ENCODE results near the gene FRMPD4.

FRMPD4 gene

DNA sequence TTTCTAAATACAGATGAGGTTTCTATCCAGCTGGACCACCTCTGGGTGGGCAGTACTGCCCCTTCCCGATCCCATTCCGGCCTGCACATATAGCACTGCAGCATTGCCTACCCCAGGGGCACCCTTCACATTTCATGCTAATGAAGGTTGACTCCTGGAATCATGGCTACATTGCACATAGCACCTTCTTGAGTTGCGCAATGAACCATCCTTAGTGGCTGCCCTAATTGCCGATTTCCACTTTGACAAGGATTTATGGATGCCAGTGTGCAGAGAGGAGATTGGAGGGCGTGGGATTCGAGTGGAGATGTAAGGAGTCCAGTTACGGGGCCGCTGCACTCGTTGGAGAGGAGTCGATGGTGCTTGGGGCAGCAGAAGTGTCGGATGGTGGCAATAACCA is 229.0 kb downstream of the FRMPD4 start:
- DNase-seq (ENCODE audit: low read depth) = no peak

GRCh38 chrX:12370497-12370986 is 232.3 kb downstream of the FRMPD4 start:
- no peak for DNase-seq (ENCODE audit: low read depth)

- no peak for DNase-seq (ENCODE audit: low read depth)
Observed at GRCh38 chrX:12372111-12372510, 233.8 kb downstream of the FRMPD4 start.

DNA sequence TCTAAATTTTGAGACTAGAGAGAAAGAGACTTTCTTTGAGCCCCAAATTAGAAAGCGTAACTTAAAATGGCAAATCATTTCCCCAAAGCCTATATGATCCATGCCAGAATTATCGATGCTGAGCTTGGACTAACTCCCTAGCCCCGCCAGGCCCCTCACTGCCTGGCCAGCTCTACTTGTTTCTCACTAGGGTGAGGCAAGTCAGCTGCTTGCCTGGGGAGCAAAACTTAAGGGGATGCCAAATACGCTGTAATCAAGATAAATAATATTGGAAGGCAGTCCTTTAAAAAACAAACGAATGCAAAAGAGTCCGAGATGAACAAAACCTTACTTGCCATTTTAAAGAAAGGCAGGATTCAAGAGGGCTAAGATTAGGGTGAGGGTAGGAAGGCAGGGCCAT is 236.0 kb downstream of the FRMPD4 start:
- DNase-seq (ENCODE audit: low read depth) = no peak

GRCh38 chrX:12378253-12378652 is 240.0 kb downstream of the FRMPD4 start:
- DNase-seq (ENCODE audit: low read depth) = no peak

DNA sequence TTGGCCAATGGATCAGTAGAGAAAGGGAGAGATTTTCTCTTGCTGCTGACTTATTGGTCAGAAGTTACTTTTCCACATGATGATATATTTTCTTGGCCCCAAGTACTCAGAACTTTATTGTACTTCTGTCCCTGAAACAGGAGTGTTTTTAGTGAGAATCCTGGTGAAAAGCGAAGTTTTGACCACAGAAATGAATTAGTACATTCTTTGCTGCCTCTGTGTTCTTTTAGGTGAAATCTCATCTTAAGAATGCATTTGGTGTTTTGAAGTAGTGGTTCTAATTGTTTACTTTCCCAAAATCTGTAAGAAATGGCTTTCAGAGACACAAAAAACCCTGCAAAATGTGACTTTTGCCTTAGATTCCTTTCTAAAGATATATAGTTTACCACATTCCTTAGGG is 240.4 kb downstream of the FRMPD4 start:
- DNase-seq (ENCODE audit: low read depth) = no peak

- DNase-seq (ENCODE audit: low read depth) = no peak
Observed at GRCh38 chrX:12379671-12380070, 241.4 kb downstream of the FRMPD4 start.

- DNase-seq (ENCODE audit: low read depth) = no peak
Observed at GRCh38 chrX:12383196-12383595, 244.9 kb downstream of the FRMPD4 start.

- no peak for DNase-seq (ENCODE audit: low read depth)
Observed at GRCh38 chrX:12390301-12390700, 252.0 kb downstream of the FRMPD4 start.

GRCh38 chrX:12396584-12396983 is 258.3 kb downstream of the FRMPD4 start:
- DNase-seq (ENCODE audit: low read depth) = no peak

- DNase-seq (ENCODE audit: low read depth) = no peak
Observed at GRCh38 chrX:12400218-12400617, 261.9 kb downstream of the FRMPD4 start.

DNA sequence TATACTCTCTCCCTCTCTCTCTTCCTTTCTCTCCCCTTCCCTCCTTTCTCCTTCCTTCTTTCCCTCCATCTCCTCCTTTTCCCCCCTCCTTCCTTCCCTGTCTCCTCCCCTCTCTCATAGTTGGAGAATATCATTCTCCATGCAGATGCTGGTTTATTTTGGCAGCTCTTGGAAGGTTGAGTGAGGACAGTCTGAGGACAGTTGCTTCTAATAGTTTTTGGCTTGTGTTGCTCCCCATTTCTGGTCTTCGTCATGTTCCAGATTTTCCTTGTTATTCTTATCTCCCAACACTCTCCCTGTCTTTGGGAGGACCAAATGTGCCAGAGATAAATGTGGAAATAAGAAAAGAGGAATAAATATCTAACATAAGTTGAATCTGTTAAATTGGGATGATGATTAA is 263.0 kb downstream of the FRMPD4 start:
- DNase-seq (ENCODE audit: low read depth) = no peak

DNA sequence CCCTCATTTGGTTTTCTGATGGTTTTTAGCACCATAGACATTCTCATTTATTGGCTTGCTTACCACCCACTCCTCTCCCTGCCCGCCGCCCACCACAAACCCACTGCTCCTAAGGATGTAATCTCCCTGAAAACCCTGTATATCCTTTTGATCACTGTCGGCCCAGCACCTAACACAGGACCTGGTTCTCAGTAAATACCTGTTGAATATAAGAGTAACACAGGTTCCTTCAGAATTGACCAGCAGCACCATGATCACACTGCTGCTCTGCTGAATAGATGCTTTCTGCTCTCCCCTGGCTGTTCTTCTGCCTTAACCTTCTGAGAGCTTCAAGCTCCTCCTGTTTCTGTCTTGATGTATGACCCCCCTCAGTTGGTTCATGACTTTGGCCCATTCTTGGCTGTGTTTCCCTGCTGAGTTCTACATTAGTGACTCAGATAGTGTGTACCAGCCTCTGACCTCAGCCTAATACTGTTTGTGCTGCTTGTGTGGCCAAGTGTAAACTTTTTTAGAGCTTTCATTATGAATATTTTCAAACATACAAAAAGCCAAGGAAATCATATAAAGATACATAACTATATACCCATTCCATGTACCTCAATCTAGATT is 265.3 kb downstream of the FRMPD4 start:
- DNase-seq (ENCODE audit: low read depth) = no peak

GRCh38 chrX:12405306-12405705 is 267.0 kb downstream of the FRMPD4 start:
- no peak for DNase-seq (ENCODE audit: low read depth)

GRCh38 chrX:12410523-12410922 is 272.2 kb downstream of the FRMPD4 start:
- no peak for DNase-seq (ENCODE audit: low read depth)

GRCh38 chrX:12411831-12412230 is 273.6 kb downstream of the FRMPD4 start:
- DNase-seq (ENCODE audit: low read depth) = no peak

- DNase-seq (ENCODE audit: low read depth) = no peak
Observed at GRCh38 chrX:12412561-12412960, 274.3 kb downstream of the FRMPD4 start.

- DNase-seq (ENCODE audit: low read depth) = no peak
Observed at GRCh38 chrX:12419591-12419990, 281.3 kb downstream of the FRMPD4 start.

GRCh38 chrX:12421918-12422317 is 283.6 kb downstream of the FRMPD4 start:
- no peak for DNase-seq (ENCODE audit: low read depth)

DNA sequence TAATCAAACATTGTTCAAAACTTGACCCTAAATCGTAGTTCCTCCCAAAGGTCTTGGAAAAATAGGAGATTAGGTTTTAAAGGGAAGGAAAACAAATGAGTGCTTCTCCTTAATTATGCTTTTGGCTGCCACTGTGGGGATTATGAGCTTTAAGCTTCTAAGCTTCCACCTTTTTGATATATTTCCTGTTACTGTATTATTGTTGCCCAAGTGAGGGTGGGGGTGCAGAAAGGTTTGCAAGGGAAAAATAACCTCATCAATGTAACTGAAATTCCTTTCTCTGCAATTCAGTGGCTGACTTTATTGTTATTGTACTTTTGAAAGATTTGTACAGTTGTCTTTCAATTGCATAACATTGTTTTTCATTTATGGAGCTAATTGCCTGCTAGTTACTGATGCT is 285.1 kb downstream of the FRMPD4 start:
- DNase-seq (ENCODE audit: low read depth) = no peak

DNA sequence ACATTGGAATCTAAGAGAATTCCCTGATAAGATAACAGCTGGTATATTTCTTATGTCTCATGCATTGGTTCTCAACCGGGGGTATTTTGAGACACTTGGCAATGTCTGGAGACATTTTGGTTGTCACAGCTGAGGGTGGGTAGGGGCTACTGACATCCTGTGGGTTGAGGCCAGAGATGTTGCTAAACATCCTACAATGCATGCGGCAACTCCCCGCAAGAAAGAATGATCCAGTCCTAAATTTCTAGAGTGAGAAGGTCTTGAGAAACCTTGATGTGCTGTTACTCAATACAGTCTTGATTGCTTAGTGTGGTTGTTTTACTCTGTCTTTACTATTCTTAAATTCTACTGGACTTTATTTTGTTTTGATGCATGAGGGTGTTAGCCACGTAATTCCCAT is 287.2 kb downstream of the FRMPD4 start:
- DNase-seq (ENCODE audit: low read depth) = no peak

- no peak for DNase-seq (ENCODE audit: low read depth)
Observed at GRCh38 chrX:12426420-12426819, 288.1 kb downstream of the FRMPD4 start.

DNA sequence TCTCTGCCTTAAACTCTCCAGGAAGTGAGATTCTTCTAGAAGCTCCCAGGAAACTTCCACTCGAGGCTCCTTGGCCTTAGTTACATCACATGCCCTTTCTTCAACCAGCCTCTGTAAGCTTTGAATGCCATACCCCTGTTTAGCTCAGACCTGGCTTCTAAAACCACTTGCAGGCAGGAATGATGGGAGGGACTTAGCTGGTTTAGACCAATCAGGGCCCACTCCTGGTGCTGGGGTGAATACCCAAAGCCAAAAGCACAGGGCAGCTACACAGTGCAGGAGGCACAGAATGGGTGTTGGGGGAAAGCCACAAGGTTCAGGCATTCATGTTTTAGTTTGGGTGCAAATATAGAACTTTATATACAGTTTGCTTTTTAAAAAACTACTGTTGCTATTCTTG is 296.2 kb downstream of the FRMPD4 start:
- no peak for DNase-seq (ENCODE audit: low read depth)

DNA sequence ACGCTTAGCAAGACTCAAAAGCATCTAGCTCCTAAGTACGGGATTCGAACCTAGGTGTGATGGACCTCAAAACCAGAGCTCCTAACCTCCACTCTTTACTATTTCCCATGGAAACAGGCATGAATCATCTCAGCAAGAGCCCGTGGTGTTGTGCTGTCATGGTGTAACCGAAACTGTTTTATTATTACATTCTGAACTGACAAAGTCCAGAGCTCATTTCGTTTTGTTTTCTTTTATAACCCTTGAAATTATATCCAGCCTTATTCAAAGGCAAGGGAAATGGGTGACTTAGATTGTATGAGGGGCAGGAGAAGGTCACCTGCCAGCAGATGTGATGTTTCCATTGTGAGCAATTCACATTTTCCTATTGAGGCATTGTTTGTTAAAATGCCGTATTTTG is 301.1 kb downstream of the FRMPD4 start:
- no peak for DNase-seq (ENCODE audit: low read depth)

DNA sequence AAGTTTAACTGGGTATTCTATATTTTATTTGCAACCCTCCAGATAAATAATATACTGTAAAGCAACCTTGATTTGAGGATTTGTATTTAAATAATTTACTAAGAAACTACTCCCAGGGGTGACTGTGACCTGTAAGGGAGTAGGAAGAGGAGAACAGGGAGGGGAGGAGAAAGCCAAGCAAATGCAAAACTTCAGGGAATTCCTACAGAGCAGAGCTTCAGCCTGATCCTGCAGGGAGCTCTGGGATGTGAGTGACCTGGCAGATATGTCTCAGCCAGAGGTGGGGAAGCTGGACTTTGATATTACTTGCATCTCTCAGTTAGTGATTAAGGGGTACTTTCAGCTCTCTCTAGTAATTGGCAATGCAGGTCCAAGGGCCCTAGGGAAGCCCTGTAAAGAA is 302.0 kb downstream of the FRMPD4 start:
- no peak for DNase-seq (ENCODE audit: low read depth)
